H1 (cell line): ENCODE data around the gene AXIN2. TPM values are rescaled to one million over a fixed set of nuclear protein-coding genes. Genes with fewer than 3 reads are reported as not detected.

Experiments used
- CTCF ChIA-PET: fragments of 300-600 bp; sonication (Branson Sonifier 250); formaldehyde crosslinking; loops from one replicate; lab custom pipeline; 2021; ENCODE audit not compliant: partially characterized antibody; lab: Charles Lee
- POLR2A ChIA-PET: fragments of 300-600 bp; sonication (Branson Sonifier 250); formaldehyde crosslinking; loops from one replicate; lab custom pipeline; 2021; ENCODE audit warnings: inconsistent platforms; ENCODE audit not compliant: partially characterized antibody; lab: Charles Lee
- DNase-seq, 2 experiments: peaks; one replicate each; pipeline versions ENCODE4 v3.0.0 to v3.0.0-alpha.2; 2010 to 2022; ENCODE audit warnings: low spot score in 2 of 2, low read depth in 1 of 2, mixed read lengths in 1 of 2
- FAIRE-seq: peaks from 2 replicates; lab custom pipeline; 2011; peaks lifted over from hg19 to GRCh38; lab: Jason Lieb, UNC
- H2AFZ ChIP-seq: 2 replicates; pipeline ENCODE4 v1.8.1; 2012; ENCODE audit warnings: low read length, inconsistent platforms
- H2AK5ac ChIP-seq: 2 replicates; pipeline ENCODE4 v1.6.1; 2013; ENCODE audit warnings: low read depth, low read length
- H2BK120ac ChIP-seq: replicated peaks from 2 replicates; pipeline ENCODE3; 2013; ENCODE audit warnings: low read depth, low read length, inconsistent platforms
- H2BK12ac ChIP-seq: 2 replicates; pipeline ENCODE4 v1.6.1; 2013; ENCODE audit warnings: low read depth, low read length
- H2BK15ac ChIP-seq: 2 replicates; pipeline ENCODE4 v1.6.1; 2013; ENCODE audit warnings: low read length
- H2BK20ac ChIP-seq: 2 replicates; pipeline ENCODE4 v1.6.1; 2013; ENCODE audit warnings: low read length
- H2BK5ac ChIP-seq: 2 replicates; pipeline ENCODE4 v1.6.1; 2013; ENCODE audit warnings: low read depth, low read length
- H3K14ac ChIP-seq: 2 replicates; pipeline ENCODE4 v1.6.1; 2013; ENCODE audit warnings: inconsistent platforms; ENCODE audit not compliant: insufficient read length
- H3K18ac ChIP-seq: 2 replicates; pipeline ENCODE4 v1.6.1; 2013; ENCODE audit warnings: low read length; ENCODE audit errors: extremely low read depth
- H3K23ac ChIP-seq: 2 replicates; pipeline ENCODE4 v1.6.1; 2013; ENCODE audit warnings: inconsistent platforms; ENCODE audit not compliant: insufficient read length
- H3K23me2 ChIP-seq: 2 replicates; pipeline ENCODE4 v1.6.1; 2013; ENCODE audit warnings: low read depth, low read length
- H3K27ac ChIP-seq: 2 replicates; pipeline ENCODE4 v1.6.1; 2011; ENCODE audit warnings: low read depth, low read length, inconsistent platforms
- H3K27me3 ChIP-seq, 4 experiments: replicated peaks in 1 of 4; 1 replicate in 1 of 4; 2 replicates in 3 of 4; pipeline versions ENCODE4 v1.6.1 to v1.8.1; 2011 to 2013; ENCODE audit warnings: low read length in 3 of 4, mild to moderate bottlenecking in 3 of 4, inconsistent platforms in 2 of 4, mixed read lengths in 2 of 4, moderate library complexity in 1 of 4; ENCODE audit not compliant: control insufficient read depth in 3 of 4, insufficient read depth in 3 of 4; ENCODE audit errors: extremely low read depth in 1 of 4
- H3K36me3 ChIP-seq, 4 experiments: 2 replicates each; pipeline versions ENCODE4 v1.6.1 to v1.8.1; 2011 to 2013; ENCODE audit warnings: mild to moderate bottlenecking in 4 of 4, low read length in 3 of 4, moderate library complexity in 2 of 4, control low read depth in 1 of 4, inconsistent platforms in 1 of 4; ENCODE audit not compliant: insufficient read depth in 4 of 4, control insufficient read depth in 2 of 4
- H3K4ac ChIP-seq: replicated peaks from 2 replicates; pipeline ENCODE3; 2013; ENCODE audit warnings: low read length, low read depth, mixed read lengths, inconsistent platforms; ENCODE audit not compliant: insufficient read length
- H3K4me1 ChIP-seq, 4 experiments: replicated peaks in 1 of 4; 1 replicate in 1 of 4; 2 replicates in 3 of 4; pipeline versions ENCODE4 v1.6.1 to v1.8.1; 2011 to 2013; ENCODE audit warnings: low read length in 3 of 4, inconsistent platforms in 2 of 4, mixed read lengths in 1 of 4; ENCODE audit not compliant: insufficient read depth in 4 of 4, control insufficient read depth in 3 of 4
- H3K4me2 ChIP-seq, 2 experiments: 2 replicates each; pipeline versions ENCODE4 v1.6.1 to v1.8.1; 2011 to 2013; ENCODE audit warnings: low read depth in 2 of 2, low read length in 2 of 2, control low read depth in 1 of 2, inconsistent platforms in 1 of 2, mild to moderate bottlenecking in 1 of 2; ENCODE audit not compliant: insufficient read depth in 1 of 2
- H3K4me3 ChIP-seq, 4 experiments: fragments of 200-600, 300-600 bp in 1 of 4; sonication (generic), shearing (Covaris generic), sonication (Bioruptor Twin) in 1 of 4; 2 replicates each; pipeline versions ENCODE4 v1.5.1 to v1.8.1; 2011 to 2016; ENCODE audit warnings: low read length in 4 of 4, low read depth in 3 of 4, control low read depth in 2 of 4, inconsistent platforms in 2 of 4, mild to moderate bottlenecking in 2 of 4, mixed read lengths in 1 of 4, moderate library complexity in 1 of 4; ENCODE audit not compliant: insufficient read depth in 2 of 4; ENCODE audit errors: extremely low read depth in 1 of 4
- H3K56ac ChIP-seq: replicated peaks from 2 replicates; pipeline ENCODE3; 2013; ENCODE audit warnings: low read depth, mild to moderate bottlenecking, mixed read lengths, low read length, inconsistent platforms; ENCODE audit not compliant: insufficient read length
- H3K79me1 ChIP-seq: 2 replicates; pipeline ENCODE4 v1.6.1; 2013; ENCODE audit warnings: low read depth, low read length, control low read depth
- H3K79me2 ChIP-seq, 2 experiments: 2 replicates each; pipeline versions ENCODE4 v1.6.1 to v1.8.1; 2012 to 2013; ENCODE audit warnings: low read length in 2 of 2, mild to moderate bottlenecking in 2 of 2, inconsistent platforms in 1 of 2; ENCODE audit not compliant: insufficient read depth in 2 of 2, control insufficient read depth in 1 of 2
- H3K9ac ChIP-seq, 4 experiments: replicated peaks in 1 of 4; 1 replicate in 1 of 4; 2 replicates in 3 of 4; pipeline versions ENCODE4 v1.6.1 to v1.8.1; 2011 to 2013; ENCODE audit warnings: low read depth in 3 of 4, low read length in 3 of 4, control low read depth in 2 of 4, mild to moderate bottlenecking in 2 of 4, moderate library complexity in 2 of 4, inconsistent platforms in 1 of 4; ENCODE audit errors: extremely low read depth in 1 of 4
- H3K9me3 ChIP-seq, 2 experiments: 2 replicates each; pipeline versions ENCODE4 v1.6.1 to v1.8.1; 2012 to 2013; ENCODE audit warnings: mild to moderate bottlenecking in 2 of 2, moderate library complexity in 2 of 2, control low read depth in 1 of 2, inconsistent platforms in 1 of 2, low read depth in 1 of 2, low read length in 1 of 2, mixed read lengths in 1 of 2; ENCODE audit not compliant: insufficient read depth in 2 of 2
- H4K20me1 ChIP-seq, 2 experiments: replicated peaks in 1 of 2; 2 replicates each; pipeline versions ENCODE3 to v1.8.1; 2011 to 2013; ENCODE audit warnings: inconsistent platforms in 2 of 2, low read length in 2 of 2, mild to moderate bottlenecking in 1 of 2; ENCODE audit not compliant: insufficient read depth in 2 of 2, control insufficient read depth in 1 of 2
- H4K5ac ChIP-seq: 2 replicates; pipeline ENCODE4 v1.6.1; 2013; ENCODE audit warnings: low read length, low read depth, mixed read lengths, inconsistent platforms; ENCODE audit not compliant: insufficient read length
- H4K8ac ChIP-seq: 2 replicates; pipeline ENCODE4 v1.8.0; 2013; ENCODE audit warnings: mild to moderate bottlenecking, moderate library complexity, low read length, inconsistent platforms; ENCODE audit not compliant: insufficient read depth; ENCODE audit errors: extremely low read depth
- H4K91ac ChIP-seq: replicated peaks from 2 replicates; pipeline ENCODE3; 2013; ENCODE audit warnings: low read length, mixed read lengths, inconsistent platforms; ENCODE audit not compliant: insufficient read length
- ATF3 ChIP-seq: IDR thresholded peaks from 2 replicates; pipeline ENCODE4 v1.6.1; 2011; ENCODE audit warnings: low read depth, mild to moderate bottlenecking, low read length; ENCODE audit not compliant: insufficient read depth
- CTBP2 ChIP-seq: IDR thresholded peaks from 2 replicates; pipeline ENCODE4 v1.7.0; 2011; ENCODE audit warnings: borderline replicate concordance, mild to moderate bottlenecking, moderate library complexity, mixed read lengths, low read length; ENCODE audit not compliant: insufficient read depth, insufficient read length
- JUN ChIP-seq: IDR thresholded peaks from 2 replicates; pipeline ENCODE4 v1.6.1; 2011; ENCODE audit warnings: low read depth, mild to moderate bottlenecking, improper control_type of control experiment, low read length
- JUND ChIP-seq: IDR thresholded peaks from 2 replicates; pipeline ENCODE4 v1.6.1; 2011; ENCODE audit warnings: mild to moderate bottlenecking, improper control_type of control experiment, low read length
- KDM5A ChIP-seq: fragments of 200-600 bp; IDR thresholded peaks from 2 replicates; pipeline ENCODE4 v1.7.1; 2012; ENCODE audit warnings: mild to moderate bottlenecking, low read length, inconsistent platforms, mixed read lengths
- PHF8 ChIP-seq: fragments of 200-600 bp; sonication (generic); conservative IDR thresholded peaks from 2 replicates; pipeline ENCODE4 v1.7.1; 2012; ENCODE audit warnings: low read depth, mild to moderate bottlenecking, inconsistent platforms, low read length, moderate library complexity
- POLR2A ChIP-seq, 2 experiments: IDR thresholded peaks; 1 replicate in 1 of 2; 2 replicates in 1 of 2; pipeline ENCODE4 v1.6.1; 2011; ENCODE audit warnings: low read depth in 2 of 2, low read length in 2 of 2, mild to moderate bottlenecking in 2 of 2; ENCODE audit errors: control extremely low read depth in 1 of 2
- POU5F1 ChIP-seq: IDR thresholded peaks from 2 replicates; pipeline ENCODE4 v1.6.1; 2011; ENCODE audit warnings: low read depth, mild to moderate bottlenecking, low read length, moderate library complexity
- RAD21 ChIP-seq, 2 experiments: IDR thresholded peaks in 1 of 2; conservative IDR thresholded peaks in 1 of 2; 2 replicates each; pipeline ENCODE4 v1.6.1; 2011; ENCODE audit warnings: low read depth in 2 of 2, low read length in 2 of 2, improper control_type of control experiment in 1 of 2, inconsistent platforms in 1 of 2, mild to moderate bottlenecking in 1 of 2, moderate library complexity in 1 of 2
- SP2 ChIP-seq: IDR thresholded peaks from 2 replicates; pipeline ENCODE4 v1.6.1; 2012; ENCODE audit warnings: mild to moderate bottlenecking, low read length, inconsistent platforms
- SRF ChIP-seq: IDR thresholded peaks from 2 replicates; pipeline ENCODE4 v1.6.1; 2011; ENCODE audit warnings: mild to moderate bottlenecking, low read depth, low read length, moderate library complexity
- TBP ChIP-seq: IDR thresholded peaks from 2 replicates; pipeline ENCODE4 v1.6.1; 2011; ENCODE audit warnings: low read depth, low read length, improper control_type of control experiment
- WGBS, 2 experiments: shearing (Covaris generic) in 1 of 2; methylation state at CpG; one replicate each; pipeline versions ENCODE4 v1.1.6 to v1.1.7; 2013 to 2015; ENCODE audit warnings: low lambda C conversion rate in 2 of 2, mixed read lengths in 2 of 2, inconsistent platforms in 1 of 2, low coverage in 1 of 2, missing lambda C conversion rate in 1 of 2; ENCODE audit not compliant: insufficient replicate concordance in 2 of 2, insufficient coverage in 1 of 2, insufficient read length in 1 of 2; ENCODE audit errors: extremely low coverage in 1 of 2, missing lambda C conversion rate in 1 of 2; 5-methylcytosine and 5-hydroxymethylcytosine counted together
- polyA plus RNA-seq, 7 experiments: library from polyadenylated mRNA; depleted of rRNA in 3 of 7; stranded (reverse) in 5 of 7; unstranded in 2 of 7; fragments of >200 nt in 5 of 7; fragments of 200-250 nt in 2 of 7; gene quantifications; 1 replicate in 5 of 7; 2 replicates in 1 of 7; 4 replicates in 1 of 7; pipeline versions ENCODE4 v1.2.1 to v1.2.3, GENCODE V29; 2011 to 2013; ENCODE audit warnings: missing spikeins in 2 of 7, mixed read lengths in 2 of 7
- total RNA-seq: library from RNA; stranded (reverse); fragmentation: NEBNext Ultra II Directional; extraction: Animal tissue kit (Norgen Biotek cat#: 25700); gene quantifications from 2 replicates; pipeline ENCODE4 v1.2.1, GENCODE V29; 2021

AXIN2 gene
- total and polyA plus RNA-seq, 2 of the 8 experiments (the other 6 are each of a cell fraction or from before 2014, with no cell fraction given): 17.7 to 33.4 TPM

- Histone ChIP-seq H3K14ac (no peak overlapping the region), H4K20me1 (peaks cover 0 to 33% of the 10 kb centered on the region in 2 experiments), H4K5ac (no peak overlapping the region), H2AK5ac (no peak overlapping the region), H2BK15ac (no peak overlapping the region), H3K9me3 (no peaks in the 10 kb centered on the region), H3K56ac (no peak overlapping the region), H3K79me2 (peaks cover 18 to 61% of the 10 kb centered on the region in 2 experiments), H3K27ac (no peak overlapping the region), H3K36me3 (peaks cover 7 to 58% (median 26%) of the 10 kb centered on the region in 4 experiments), H3K9ac (no peak overlapping the region), H3K4ac (no peak overlapping the region), H3K23me2 (no peaks in the 10 kb centered on the region), H2AFZ (no peak overlapping the region), H3K27me3 (no peaks in the 10 kb centered on the region), H3K79me1 (peaks cover 24% of the 10 kb centered on the region), H4K8ac (no peak overlapping the region), H3K4me3 (no peak overlapping the region), H2BK120ac (no peak overlapping the region), H3K4me1 (peaks cover 2 to 20% (median 10%) of the 10 kb centered on the region in 4 experiments; a peak in 5 of 7 replicates), H3K4me2 (no peak overlapping the region), H2BK12ac (no peak overlapping the region), H4K91ac (no peak overlapping the region), H2BK20ac (no peak overlapping the region), H3K18ac (no peak overlapping the region), H2BK5ac (no peak overlapping the region), H3K23ac (no peak overlapping the region)
- no peak for FAIRE-seq
- TF ChIP-seq ATF3 (no peak), JUN (no peak), SP2 (no peak), POLR2A (IDR thresholded peaks at IDR 0.05; ENCODE audit: control extremely low read depth in 1 of 2, low read depth in 2 of 2, low read length in 2 of 2) (no peak), SRF (no peak), JUND (no peak), CTBP2 (no peak), POU5F1 (no peak), PHF8 (no peak), KDM5A (no peak), RAD21 (IDR thresholded peaks at IDR 0.05 in 1 of 2, conservative IDR thresholded peaks at IDR 0.05 in 1 of 2; ENCODE audit: low read depth in 2 of 2, low read length in 2 of 2) (no peak), TBP (no peak)
- CTCF ChIA-PET: interaction anchor here (0.6 to 10.2 kb wide), 3 partner anchors 14 to 860 kb away, joined by 3 to 62 read pairs (median 3); no protein-coding TSS in a partner anchor
- POLR2A ChIA-PET: no interaction called here
- 90% methylated on average over 1 of the region's 1 CpG; no CpG with 5 or more reads in 1 of the 2 experiments for WGBS, 2 experiments
- DNase-seq: no peak
These were observed 19.4 kb downstream of the AXIN2 start for GRCh38 chr17:65542067-65542466.
